Natural killer cell treated with Interleukin-12 subunit alpha and Interleukin-12 subunit beta and Interleukin-15 and Interleukin-18, amount 100 ng/mL, for 72 hours (primary cell): Measurements from ENCODE around the gene ZNF185. TPM values are rescaled to one million over a fixed set of nuclear protein-coding genes. Genes with fewer than 3 reads are reported as not detected.
A peak's percentile ranks its signal among the peaks of the same experiment; 100 is the strongest.
"Not testable (repeated sequence)": the region's sequence is repeated elsewhere in the genome, so short reads cannot be mapped to it uniquely, and the experiment has no call there.

ENCODE experiments used
- ATAC-seq, 2 donors: fragments of 150-1000 bp; cut with Tn5 transposase in 1 of 2; sonication (Bioruptor Pico), chemical (Tn5 transposase) in 1 of 2; 2 replicates each; pipeline ENCODE4 v1.10.0; 2021
- DNase-seq: peaks from one replicate; pipeline ENCODE4 v3.0.0; 2022; ENCODE audit warnings: low spot score
- H3K27ac Mint-ChIP-seq, 2 donors: 1 replicate in 1 of 2; 2 replicates in 1 of 2; pipeline ENCODE4 v1.8.0; 2022; ENCODE audit warnings: mixed read lengths in 2 of 2, mild to moderate bottlenecking in 1 of 2, moderate library complexity in 1 of 2
- H3K27me3 Mint-ChIP-seq, 2 donors: 1 replicate in 1 of 2; 2 replicates in 1 of 2; pipeline ENCODE4 v1.8.0; 2022; ENCODE audit warnings: mixed read lengths in 2 of 2
- H3K36me3 Mint-ChIP-seq: one replicate; pipeline ENCODE4 v1.8.0; 2022; ENCODE audit warnings: mixed read lengths
- H3K4me1 Mint-ChIP-seq, 2 donors: 1 replicate in 1 of 2; 2 replicates in 1 of 2; pipeline ENCODE4 v1.8.0; 2022; ENCODE audit warnings: low read depth in 2 of 2, mixed read lengths in 2 of 2, mild to moderate bottlenecking in 1 of 2
- H3K4me3 Mint-ChIP-seq: one replicate; pipeline ENCODE4 v1.8.0; 2022; ENCODE audit warnings: mixed read lengths
- H3K9me3 Mint-ChIP-seq: 2 replicates; pipeline ENCODE4 v1.8.0; 2022; ENCODE audit warnings: mixed read lengths
- total RNA-seq, 2 donors: library from RNA; stranded (reverse); gene quantifications; one replicate each; pipeline ENCODE4 v1.2.3, GENCODE V29; 2022

The ZNF185 gene
- total RNA-seq, 2 donors from 2014 or later: 0.48 to 1.5 TPM

GRCh38 chrX:152899874-152900719 lies 2.2 kb downstream of the ZNF185 start:
- DNase-seq: no peak
- H3K27me3 Mint-ChIP-seq: peaks cover 9 to 19% of the 10 kb centered on the region in 2 donors
- no peak overlapping the region for H3K4me3 Mint-ChIP-seq
- no peak for ATAC-seq
- no peak overlapping the region for H3K27ac Mint-ChIP-seq
- H3K36me3 Mint-ChIP-seq: no peaks in the 10 kb centered on the region
- H3K9me3 Mint-ChIP-seq: no peaks in the 10 kb centered on the region
- H3K4me1 Mint-ChIP-seq: peaks cover 0 to 4% of the 10 kb centered on the region in 2 donors

GRCh38 chrX:152900937-152901445 lies 3.1 kb downstream of the ZNF185 start:
- H3K4me1 Mint-ChIP-seq: peaks cover 0 to 4% of the 10 kb centered on the region in 2 donors
- ATAC-seq: no peak
- no peak overlapping the region for H3K27ac Mint-ChIP-seq
- no peak overlapping the region for H3K4me3 Mint-ChIP-seq
- DNase-seq: no peak
- no peaks in the 10 kb centered on the region for H3K36me3 Mint-ChIP-seq
- H3K27me3 Mint-ChIP-seq: peaks cover 9 to 13% of the 10 kb centered on the region in 2 donors
- H3K9me3 Mint-ChIP-seq: no peaks in the 10 kb centered on the region

- H3K9me3 Mint-ChIP-seq: no peaks in the 10 kb centered on the region
- ATAC-seq: no peak
- peaks cover 0 to under 1% of the 10 kb centered on the region in 2 donors for H3K4me1 Mint-ChIP-seq
- peaks cover under 1 to 5% of the 10 kb centered on the region in 2 donors for H3K27me3 Mint-ChIP-seq
- DNase-seq: no peak
- no peak overlapping the region for H3K27ac Mint-ChIP-seq
- H3K4me3 Mint-ChIP-seq: no peak overlapping the region
- H3K36me3 Mint-ChIP-seq: no peaks in the 10 kb centered on the region
Measured at GRCh38 chrX:152901816-152902501, 4.1 kb downstream of the ZNF185 start.

GRCh38 chrX:152902502-152902820 lies 4.6 kb downstream of the ZNF185 start:
- peaks cover 0 to 8% of the 10 kb centered on the region in 2 donors for H3K27me3 Mint-ChIP-seq
- no peaks in the 10 kb centered on the region for H3K9me3 Mint-ChIP-seq
- no peak overlapping the region for H3K27ac Mint-ChIP-seq
- ATAC-seq: no peak
- no peaks in the 10 kb centered on the region for H3K36me3 Mint-ChIP-seq
- no peak for DNase-seq
- H3K4me1 Mint-ChIP-seq: no peaks in the 10 kb centered on the region
- H3K4me3 Mint-ChIP-seq: no peak overlapping the region

- H3K36me3 Mint-ChIP-seq: no peaks in the 10 kb centered on the region
- ATAC-seq: no peak
Measured at GRCh38 chrX:152903589-152903988, 5.7 kb downstream of the ZNF185 start.

GRCh38 chrX:152904151-152905080 lies 6.5 kb downstream of the ZNF185 start:
- DNase-seq: peak; percentile 61
- Mint-ChIP-seq H3K4me3 (no peak overlapping the region), H3K36me3 (no peaks in the 10 kb centered on the region), H3K27me3 (peaks cover 0 to 8% of the 10 kb centered on the region in 2 donors), H3K9me3 (no peaks in the 10 kb centered on the region), H3K4me1 (no peaks in the 10 kb centered on the region), H3K27ac (no peak overlapping the region)
- peak in 1 of 2 donors; percentile 48 for ATAC-seq

More at GRCh38 chrX:152903589-152903988, 5.7 kb downstream of the ZNF185 start:
- Mint-ChIP-seq H3K4me3 (no peak overlapping the region), H3K9me3 (no peaks in the 10 kb centered on the region), H3K27ac (no peak overlapping the region), H3K27me3 (peaks cover 0 to 8% of the 10 kb centered on the region in 2 donors), H3K4me1 (no peaks in the 10 kb centered on the region)
- DNase-seq: no peak

GRCh38 chrX:152905081-152905420 lies 7.2 kb downstream of the ZNF185 start:
- H3K4me1 Mint-ChIP-seq: no peaks in the 10 kb centered on the region
- peaks cover 0 to 8% of the 10 kb centered on the region in 2 donors for H3K27me3 Mint-ChIP-seq
- H3K27ac Mint-ChIP-seq: no peak overlapping the region
- no peaks in the 10 kb centered on the region for H3K36me3 Mint-ChIP-seq
- H3K4me3 Mint-ChIP-seq: no peak overlapping the region
- DNase-seq (no peak), ATAC-seq (no peak)
- no peaks in the 10 kb centered on the region for H3K9me3 Mint-ChIP-seq

- H3K9me3 Mint-ChIP-seq: no peaks in the 10 kb centered on the region
- peaks cover 0 to 6% of the 10 kb centered on the region in 2 donors for H3K27me3 Mint-ChIP-seq
- H3K36me3 Mint-ChIP-seq: no peaks in the 10 kb centered on the region
- H3K27ac Mint-ChIP-seq: no peak overlapping the region
- no peaks in the 10 kb centered on the region for H3K4me1 Mint-ChIP-seq
- no peak for ATAC-seq
- H3K4me3 Mint-ChIP-seq: no peak overlapping the region
- no peak for DNase-seq
Measured at GRCh38 chrX:152907084-152907651, 9.3 kb downstream of the ZNF185 start.

GRCh38 chrX:152908486-152908885 lies 10.6 kb downstream of the ZNF185 start:
- H3K4me1 Mint-ChIP-seq: no peaks in the 10 kb centered on the region
- no peak for DNase-seq

GRCh38 chrX:152910018-152910417 lies 12.2 kb downstream of the ZNF185 start:
- not testable (repeated sequence) for ATAC-seq, H3K27me3 Mint-ChIP-seq, H3K36me3 Mint-ChIP-seq, H3K4me3 Mint-ChIP-seq, H3K9me3 Mint-ChIP-seq, H3K4me1 Mint-ChIP-seq, DNase-seq, H3K27ac Mint-ChIP-seq

More at GRCh38 chrX:152908486-152908885, 10.6 kb downstream of the ZNF185 start:
- Mint-ChIP-seq H3K36me3 (no peaks in the 10 kb centered on the region), H3K27me3 (peaks cover 0 to 4% of the 10 kb centered on the region in 2 donors), H3K9me3 (no peaks in the 10 kb centered on the region), H3K4me3 (no peak overlapping the region), H3K27ac (no peak overlapping the region)
- no peak for ATAC-seq

- Mint-ChIP-seq H3K4me1 (no peaks in the 10 kb centered on the region), H3K4me3 (no peak overlapping the region), H3K27me3 (peaks cover 0 to 5% of the 10 kb centered on the region in 2 donors), H3K36me3 (no peaks in the 10 kb centered on the region), H3K9me3 (no peaks in the 10 kb centered on the region), H3K27ac (no peak overlapping the region)
- DNase-seq (no peak), ATAC-seq (no peak)
Measured at GRCh38 chrX:152912106-152912505, 14.2 kb downstream of the ZNF185 start.

GRCh38 chrX:152912641-152913040 lies 14.8 kb downstream of the ZNF185 start:
- no peaks in the 10 kb centered on the region for H3K36me3 Mint-ChIP-seq
- DNase-seq (no peak), ATAC-seq (no peak)
- H3K27me3 Mint-ChIP-seq: peaks cover 0 to 3% of the 10 kb centered on the region in 2 donors
- H3K9me3 Mint-ChIP-seq: no peaks in the 10 kb centered on the region
- no peak overlapping the region for H3K27ac Mint-ChIP-seq
- no peak overlapping the region for H3K4me3 Mint-ChIP-seq
- H3K4me1 Mint-ChIP-seq: no peaks in the 10 kb centered on the region

- Mint-ChIP-seq H3K36me3 (no peaks in the 10 kb centered on the region), H3K4me1 (no peaks in the 10 kb centered on the region), H3K4me3 (no peak overlapping the region), H3K27me3 (peaks cover 0 to 3% of the 10 kb centered on the region in 2 donors), H3K9me3 (no peaks in the 10 kb centered on the region), H3K27ac (no peak overlapping the region)
- ATAC-seq (no peak), DNase-seq (no peak)
Measured at GRCh38 chrX:152913346-152913745, 15.5 kb downstream of the ZNF185 start.
